ENCODE data around the gene VPREB3.

The VPREB3 gene

GRCh38 chr22:23762842-23763578, 8.8 kb upstream of the VPREB3 start, which contains the start of gene C22orf15:
Gene C22orf15, plus strand, starts transcription at chr22:23762990. Its CDS starts 317 bp downstream, at chr22:23763307.
- no peak for TF ChIP-seq FOXP2 (optimal IDR thresholded peaks at IDR 0.05; ENCODE audit: borderline replicate concordance, extremely low read depth, extremely low read length, insufficient read depth)
- no peak for TF ChIP-seq SIN3A (IDR thresholded peaks at IDR 0.05; ENCODE audit: borderline replicate concordance, insufficient read depth, low read length)
- peak; percentile 44; the same call in 1 of the 2 replicates for TF ChIP-seq POLR2AphosphoS5 (IDR thresholded peaks at IDR 0.05; ENCODE audit: low read depth, low read length)
- no peak for TF ChIP-seq TAF1 (IDR thresholded peaks at IDR 0.05; ENCODE audit: borderline replicate concordance, insufficient read depth, low read length)
- TF ChIP-seq, protein P1, sequence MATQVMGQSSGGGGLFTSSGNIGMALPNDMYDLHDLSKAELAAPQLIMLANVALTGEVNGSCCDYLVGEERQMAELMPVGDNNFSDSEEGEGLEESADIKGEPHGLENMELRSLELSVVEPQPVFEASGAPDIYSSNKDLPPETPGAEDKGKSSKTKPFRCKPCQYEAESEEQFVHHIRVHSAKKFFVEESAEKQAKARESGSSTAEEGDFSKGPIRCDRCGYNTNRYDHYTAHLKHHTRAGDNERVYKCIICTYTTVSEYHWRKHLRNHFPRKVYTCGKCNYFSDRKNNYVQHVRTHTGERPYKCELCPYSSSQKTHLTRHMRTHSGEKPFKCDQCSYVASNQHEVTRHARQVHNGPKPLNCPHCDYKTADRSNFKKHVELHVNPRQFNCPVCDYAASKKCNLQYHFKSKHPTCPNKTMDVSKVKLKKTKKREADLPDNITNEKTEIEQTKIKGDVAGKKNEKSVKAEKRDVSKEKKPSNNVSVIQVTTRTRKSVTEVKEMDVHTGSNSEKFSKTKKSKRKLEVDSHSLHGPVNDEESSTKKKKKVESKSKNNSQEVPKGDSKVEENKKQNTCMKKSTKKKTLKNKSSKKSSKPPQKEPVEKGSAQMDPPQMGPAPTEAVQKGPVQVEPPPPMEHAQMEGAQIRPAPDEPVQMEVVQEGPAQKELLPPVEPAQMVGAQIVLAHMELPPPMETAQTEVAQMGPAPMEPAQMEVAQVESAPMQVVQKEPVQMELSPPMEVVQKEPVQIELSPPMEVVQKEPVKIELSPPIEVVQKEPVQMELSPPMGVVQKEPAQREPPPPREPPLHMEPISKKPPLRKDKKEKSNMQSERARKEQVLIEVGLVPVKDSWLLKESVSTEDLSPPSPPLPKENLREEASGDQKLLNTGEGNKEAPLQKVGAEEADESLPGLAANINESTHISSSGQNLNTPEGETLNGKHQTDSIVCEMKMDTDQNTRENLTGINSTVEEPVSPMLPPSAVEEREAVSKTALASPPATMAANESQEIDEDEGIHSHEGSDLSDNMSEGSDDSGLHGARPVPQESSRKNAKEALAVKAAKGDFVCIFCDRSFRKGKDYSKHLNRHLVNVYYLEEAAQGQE (IDR thresholded peaks at IDR 0.05; ENCODE audit: insufficient read depth in 1 of 2, low read depth in 2 of 2, low read length in 2 of 2) = no peak

DNA sequence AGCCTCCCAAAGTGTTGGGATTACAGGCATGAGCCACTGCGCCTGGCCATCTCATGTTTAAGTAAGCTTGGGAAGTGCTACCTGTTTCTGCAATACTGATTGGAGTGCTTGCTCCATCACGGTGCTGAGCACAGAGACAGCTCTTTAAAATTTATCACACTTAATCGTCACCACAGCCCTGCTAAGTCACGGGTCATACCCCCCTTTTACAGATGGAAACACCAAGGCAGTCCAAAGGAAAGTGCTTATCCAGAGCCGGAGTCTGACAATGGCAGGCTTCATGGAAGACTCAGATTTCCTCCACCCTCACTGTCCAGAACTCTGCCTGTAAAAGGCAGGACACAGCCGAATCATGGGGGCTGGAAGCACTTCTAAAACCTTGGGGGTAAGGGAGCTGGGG, 5.8 kb upstream of the VPREB3 start:
- no peak for TF ChIP-seq POLR2AphosphoS5 (IDR thresholded peaks at IDR 0.05; ENCODE audit: low read depth, low read length)
- no peak for TF ChIP-seq TAF1 (IDR thresholded peaks at IDR 0.05; ENCODE audit: borderline replicate concordance, insufficient read depth, low read length)
- no peak for TF ChIP-seq FOXP2 (optimal IDR thresholded peaks at IDR 0.05; ENCODE audit: borderline replicate concordance, extremely low read depth, extremely low read length, insufficient read depth)
- no peak for TF ChIP-seq SIN3A (IDR thresholded peaks at IDR 0.05; ENCODE audit: borderline replicate concordance, insufficient read depth, low read length)
- TF ChIP-seq, protein P1 (IDR thresholded peaks at IDR 0.05; ENCODE audit: insufficient read depth in 1 of 2, low read depth in 2 of 2, low read length in 2 of 2) = no peak

GRCh38 chr22:23759566-23759965, 5.3 kb upstream of the VPREB3 start:
- no peak for TF ChIP-seq SIN3A (IDR thresholded peaks at IDR 0.05; ENCODE audit: borderline replicate concordance, insufficient read depth, low read length)
- TF ChIP-seq, protein P1 (IDR thresholded peaks at IDR 0.05; ENCODE audit: insufficient read depth in 1 of 2, low read depth in 2 of 2, low read length in 2 of 2) = no peak
- TF ChIP-seq TAF1 (IDR thresholded peaks at IDR 0.05; ENCODE audit: borderline replicate concordance, insufficient read depth, low read length) = no peak
- no peak; the same call in 1 of the 2 replicates for TF ChIP-seq POLR2AphosphoS5 (IDR thresholded peaks at IDR 0.05; ENCODE audit: low read depth, low read length)
- TF ChIP-seq FOXP2 (optimal IDR thresholded peaks at IDR 0.05; ENCODE audit: borderline replicate concordance, extremely low read depth, extremely low read length, insufficient read depth) = no peak

GRCh38 chr22:23756891-23757290, 2.7 kb upstream of the VPREB3 start:
- TF ChIP-seq TAF1 (IDR thresholded peaks at IDR 0.05; ENCODE audit: borderline replicate concordance, insufficient read depth, low read length) (no peak), POLR2AphosphoS5 (IDR thresholded peaks at IDR 0.05; ENCODE audit: low read depth, low read length) (no peak), SIN3A (IDR thresholded peaks at IDR 0.05; ENCODE audit: borderline replicate concordance, insufficient read depth, low read length) (no peak), FOXP2 (optimal IDR thresholded peaks at IDR 0.05; ENCODE audit: borderline replicate concordance, extremely low read depth, extremely low read length, insufficient read depth) (no peak)
- TF ChIP-seq, protein P1 (IDR thresholded peaks at IDR 0.05; ENCODE audit: insufficient read depth in 1 of 2, low read depth in 2 of 2, low read length in 2 of 2) = no peak
